ENCODE results near the gene TGFBI.

Gene TGFBI

GRCh38 chr5:136048966-136049365, 20.2 kb downstream of the TGFBI start:
- no peak for DNase-seq (ENCODE audit: low read depth)

GRCh38 chr5:136051486-136052220, 22.9 kb downstream of the TGFBI start:
- DNase-seq (ENCODE audit: low read depth), result no peak

GRCh38 chr5:136052692-136053335, 24.0 kb downstream of the TGFBI start:
- DNase-seq (ENCODE audit: low read depth), result no peak

- DNase-seq (ENCODE audit: low read depth), result no peak
These were observed 24.8 kb downstream of the TGFBI start for GRCh38 chr5:136053336-136054141.

- DNase-seq (ENCODE audit: low read depth), result no peak
These were observed 25.6 kb downstream of the TGFBI start for GRCh38 chr5:136054142-136055019.

- DNase-seq (ENCODE audit: low read depth), result no peak
These were observed 27.0 kb downstream of the TGFBI start for GRCh38 chr5:136055612-136056309.

- no peak for DNase-seq (ENCODE audit: low read depth)
These were observed 27.5 kb downstream of the TGFBI start for GRCh38 chr5:136056336-136056735.

- no peak for DNase-seq (ENCODE audit: low read depth)
These were observed 28.1 kb downstream of the TGFBI start for GRCh38 chr5:136056771-136057335.

- DNase-seq (ENCODE audit: low read depth), result no peak
These were observed 28.7 kb downstream of the TGFBI start for GRCh38 chr5:136057401-136058038.

- DNase-seq (ENCODE audit: low read depth), result no peak
These were observed 29.5 kb downstream of the TGFBI start for GRCh38 chr5:136058039-136058971.

- DNase-seq (ENCODE audit: low read depth), result no peak
These were observed 30.2 kb downstream of the TGFBI start for GRCh38 chr5:136058972-136059354.

- DNase-seq (ENCODE audit: low read depth), result no peak
These were observed 32.2 kb downstream of the TGFBI start for GRCh38 chr5:136060963-136061362.

GRCh38 chr5:136061630-136062365, 33.0 kb downstream of the TGFBI start:
- DNase-seq (ENCODE audit: low read depth), result no peak

- no peak for DNase-seq (ENCODE audit: low read depth)
These were observed 33.8 kb downstream of the TGFBI start for GRCh38 chr5:136062366-136063274.

- no peak for DNase-seq (ENCODE audit: low read depth)
These were observed 35.1 kb downstream of the TGFBI start for GRCh38 chr5:136063778-136064465.

GRCh38 chr5:136064510-136064909, 35.7 kb downstream of the TGFBI start:
- no peak for DNase-seq (ENCODE audit: low read depth)

- no peak for DNase-seq (ENCODE audit: low read depth)
These were observed 36.8 kb downstream of the TGFBI start for GRCh38 chr5:136065588-136065987.

Measured in stimulated activated CD8-positive, alpha-beta memory T cell treated with anti-CD3 and anti-CD28 coated beads, Interleukin-4, amount 100 ng/mL, for 24 hours (primary cell).